Activated CD8-positive, alpha-beta memory T cell treated with anti-CD3 and anti-CD28 coated beads, Interleukin-2, amount 50 U/mL, for 24 hours (primary cell): ENCODE results near the gene TSPO.
A peak's percentile ranks its signal among the peaks of the same experiment; 100 is the strongest.

Experiments
- DNase-seq: peaks from one replicate; pipeline ENCODE4 v3.0.0-alpha.2; 2020; ENCODE audit errors: extremely low read depth

The TSPO gene

DNA sequence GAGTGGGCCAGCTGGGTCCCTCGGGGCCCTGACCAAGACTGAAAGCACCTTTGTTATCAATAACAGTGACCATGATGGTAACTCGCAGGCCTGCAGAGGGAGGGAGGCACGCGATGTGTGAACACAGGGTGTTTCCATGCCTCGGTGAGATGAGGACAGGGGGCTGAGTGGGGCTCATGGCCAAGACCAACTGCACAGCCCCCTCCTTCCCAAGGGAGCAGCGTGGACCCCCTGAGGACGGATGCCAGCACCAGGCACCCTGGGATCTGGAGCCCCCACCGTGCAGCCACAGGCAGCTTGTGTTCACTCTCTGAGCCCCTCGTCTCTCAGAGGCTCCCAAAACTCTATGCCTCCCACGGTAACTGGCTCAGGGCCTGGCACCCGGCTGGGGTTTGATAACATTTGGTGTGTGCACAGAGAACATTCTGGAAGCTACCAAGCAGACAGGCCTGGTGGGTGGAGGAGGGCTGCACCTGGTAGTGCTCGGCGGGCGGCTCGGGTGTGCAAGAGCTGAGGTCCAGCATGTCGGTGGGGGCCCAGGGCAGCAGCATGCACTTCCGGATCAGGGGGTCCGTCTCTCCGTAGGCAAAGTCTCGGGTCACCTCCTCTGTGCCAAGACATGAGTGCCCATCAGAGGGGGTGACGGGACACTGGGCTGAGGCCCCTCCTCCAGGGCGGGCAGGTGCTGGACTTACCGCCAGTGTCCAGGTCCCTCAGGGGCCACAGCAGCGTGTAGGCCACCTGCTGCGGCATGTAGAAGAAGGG, 28.0 kb downstream of the TSPO start:
- no peak for DNase-seq

DNA sequence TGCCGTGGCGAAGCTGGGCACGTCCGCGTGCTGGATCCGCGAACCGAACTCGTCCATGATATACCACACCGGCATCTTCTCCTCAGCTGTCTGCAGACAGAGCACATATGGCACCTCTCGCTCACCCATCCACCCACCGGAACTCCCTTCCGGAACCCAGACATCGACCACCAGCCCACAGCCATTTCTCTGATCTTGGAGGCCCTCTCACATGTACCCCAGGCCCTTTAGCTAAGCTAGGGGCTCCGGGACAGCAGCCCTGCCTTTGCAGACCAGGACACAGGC, 28.5 kb downstream of the TSPO start:
- DNase-seq: no peak

DNA sequence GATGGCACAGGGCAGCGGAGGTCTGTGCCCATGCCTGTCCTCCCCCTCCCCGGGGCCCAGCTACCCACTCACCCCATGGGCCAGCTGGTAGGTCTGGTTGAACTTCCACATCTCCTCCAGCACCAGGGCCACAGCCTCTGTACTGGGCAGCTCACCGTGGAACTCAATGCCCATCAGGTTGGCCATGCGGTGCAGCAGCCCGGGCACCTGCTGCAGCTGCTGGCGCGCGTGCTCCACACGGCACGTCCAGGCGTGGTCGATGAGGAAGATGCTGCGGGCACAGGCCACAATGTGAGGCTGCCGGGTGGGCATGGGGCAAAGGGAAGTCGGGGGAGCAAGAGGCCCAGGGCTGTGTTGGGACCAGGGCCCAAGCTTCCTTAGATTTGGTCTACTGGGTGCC, 29.3 kb downstream of the TSPO start:
- no peak for DNase-seq

DNA sequence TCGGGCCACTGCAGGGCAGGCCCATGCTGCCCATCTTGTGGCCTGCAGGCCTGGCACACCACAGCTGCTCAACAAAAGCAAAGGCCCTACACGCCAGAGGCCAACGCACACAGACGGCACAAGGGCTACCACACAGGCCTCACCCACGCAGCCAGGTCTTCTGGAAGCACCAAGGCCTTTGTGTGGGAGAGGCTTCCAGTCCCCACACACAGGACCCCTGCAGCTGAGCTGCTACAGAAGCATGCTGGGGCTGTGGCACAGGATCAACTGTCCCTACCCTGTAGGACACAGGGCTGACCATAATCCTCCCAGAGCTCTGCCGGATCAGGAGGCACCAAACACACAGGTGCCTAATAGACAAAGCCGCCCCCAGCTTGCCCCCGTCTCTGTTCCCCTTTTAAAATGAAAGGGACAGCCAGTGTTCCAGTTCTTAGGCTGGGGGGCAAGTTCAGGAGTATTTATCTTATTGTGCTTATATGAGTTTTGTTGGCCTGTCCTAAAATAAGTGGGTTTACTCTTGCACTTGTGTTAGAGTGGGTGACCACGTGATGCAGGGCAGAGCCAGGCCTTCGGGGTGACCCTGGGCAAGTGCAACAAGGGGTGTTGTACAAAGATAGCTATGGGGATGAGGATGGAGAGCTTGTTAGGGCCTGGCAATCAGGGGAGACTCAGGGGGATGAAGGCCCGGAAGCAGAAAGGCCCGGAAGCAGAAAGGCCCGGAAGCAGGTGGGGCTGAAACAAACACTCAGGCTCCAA, 30.1 kb downstream of the TSPO start:
- no peak for DNase-seq

DNA sequence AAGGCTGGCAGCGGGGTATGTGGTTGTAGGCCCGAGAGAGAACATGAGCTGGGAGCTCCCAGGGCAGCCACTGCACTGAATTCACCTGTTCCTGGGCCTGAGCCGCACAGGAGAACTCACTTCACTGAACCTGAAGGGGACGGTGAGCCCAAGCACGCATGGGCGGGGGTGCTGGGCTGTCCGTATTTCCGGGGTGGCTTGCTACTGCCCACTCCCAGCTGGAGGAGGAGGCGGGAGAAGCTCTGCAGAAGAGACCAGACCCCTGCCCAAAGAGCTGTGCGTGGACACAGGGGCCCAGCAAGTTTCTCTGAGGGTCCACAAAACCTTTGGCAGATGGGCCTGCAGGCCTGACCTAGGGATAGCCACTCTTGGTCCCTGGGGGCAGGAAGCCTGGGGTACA, 30.8 kb downstream of the TSPO start:
- no peak for DNase-seq

DNA sequence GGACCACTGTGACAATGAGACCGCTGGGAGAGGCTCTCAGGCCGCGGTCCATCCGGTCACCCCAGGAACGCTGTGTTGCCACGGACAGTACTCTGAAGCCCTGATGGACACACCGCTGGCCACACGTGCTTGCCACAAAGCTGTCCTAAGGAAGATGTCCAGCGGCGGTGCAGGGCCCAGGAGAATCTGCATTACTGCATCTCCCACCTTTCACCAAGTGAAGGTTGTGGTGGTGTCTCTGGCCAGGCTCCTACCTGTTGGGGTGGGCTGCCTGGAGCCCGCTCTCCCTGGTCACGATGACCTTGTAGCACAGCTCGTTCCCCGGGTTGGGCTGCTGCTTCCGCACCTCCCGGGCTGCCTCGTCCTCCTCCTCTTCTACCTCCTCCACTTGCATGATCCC, 31.4 kb downstream of the TSPO start:
- DNase-seq: no peak

DNA sequence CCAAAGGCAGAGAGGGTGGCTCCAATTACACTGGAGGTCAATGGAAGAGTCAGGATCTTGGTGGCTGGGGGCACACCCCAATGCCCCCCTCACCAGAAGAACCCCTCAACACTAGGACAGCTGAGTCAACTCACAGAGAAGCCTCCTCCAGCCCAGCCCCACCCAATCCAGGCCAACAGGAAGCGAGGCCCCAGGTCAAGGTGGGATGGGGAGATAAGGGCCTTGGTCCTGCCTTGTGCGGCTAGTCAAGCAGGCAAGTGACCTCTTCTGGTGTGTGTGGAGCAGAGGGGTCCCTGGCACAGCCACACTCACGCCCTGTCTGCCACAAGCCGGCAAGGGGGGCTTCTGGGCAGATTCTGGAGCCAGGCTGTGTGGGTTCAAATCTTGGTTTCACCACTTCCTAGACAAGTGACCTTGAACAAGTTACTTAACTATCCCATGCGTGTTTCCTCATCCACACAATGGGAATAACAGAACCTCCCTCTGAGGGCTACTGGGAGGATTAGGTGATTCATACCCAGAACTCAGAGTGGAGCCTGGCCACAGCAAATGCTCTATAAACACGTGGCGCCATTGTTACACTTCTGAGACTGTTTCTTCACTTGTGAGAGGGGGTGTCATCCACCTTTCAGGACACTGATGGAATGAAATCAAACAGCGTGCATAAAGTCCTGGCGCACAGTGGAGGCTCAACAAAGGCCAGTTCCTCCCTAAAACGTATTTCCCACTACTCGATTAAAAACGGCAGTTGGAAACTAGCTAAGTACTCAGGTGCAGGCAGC, 32.3 kb downstream of the TSPO start:
- DNase-seq: no peak

DNA sequence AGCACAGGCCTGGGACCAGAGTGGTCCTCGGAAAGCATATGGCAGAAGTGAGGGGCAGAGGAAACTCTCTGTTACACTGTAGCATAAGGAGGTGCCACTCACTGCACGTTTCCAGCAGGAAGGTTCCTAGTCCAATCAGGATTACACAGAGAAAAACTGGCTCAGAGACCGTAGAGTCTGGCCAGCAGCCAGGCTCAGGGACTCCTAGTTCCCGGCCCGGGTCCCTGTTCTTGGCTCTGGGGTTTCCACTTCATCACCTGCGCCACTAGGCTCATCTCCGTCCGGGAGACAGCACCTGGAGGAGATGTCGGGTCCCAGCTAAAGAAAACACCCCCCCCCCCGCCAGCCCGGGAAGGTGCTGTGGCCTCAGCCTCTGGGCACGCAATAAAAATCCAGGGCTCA, 34.5 kb downstream of the TSPO start:
- DNase-seq: no peak

DNA sequence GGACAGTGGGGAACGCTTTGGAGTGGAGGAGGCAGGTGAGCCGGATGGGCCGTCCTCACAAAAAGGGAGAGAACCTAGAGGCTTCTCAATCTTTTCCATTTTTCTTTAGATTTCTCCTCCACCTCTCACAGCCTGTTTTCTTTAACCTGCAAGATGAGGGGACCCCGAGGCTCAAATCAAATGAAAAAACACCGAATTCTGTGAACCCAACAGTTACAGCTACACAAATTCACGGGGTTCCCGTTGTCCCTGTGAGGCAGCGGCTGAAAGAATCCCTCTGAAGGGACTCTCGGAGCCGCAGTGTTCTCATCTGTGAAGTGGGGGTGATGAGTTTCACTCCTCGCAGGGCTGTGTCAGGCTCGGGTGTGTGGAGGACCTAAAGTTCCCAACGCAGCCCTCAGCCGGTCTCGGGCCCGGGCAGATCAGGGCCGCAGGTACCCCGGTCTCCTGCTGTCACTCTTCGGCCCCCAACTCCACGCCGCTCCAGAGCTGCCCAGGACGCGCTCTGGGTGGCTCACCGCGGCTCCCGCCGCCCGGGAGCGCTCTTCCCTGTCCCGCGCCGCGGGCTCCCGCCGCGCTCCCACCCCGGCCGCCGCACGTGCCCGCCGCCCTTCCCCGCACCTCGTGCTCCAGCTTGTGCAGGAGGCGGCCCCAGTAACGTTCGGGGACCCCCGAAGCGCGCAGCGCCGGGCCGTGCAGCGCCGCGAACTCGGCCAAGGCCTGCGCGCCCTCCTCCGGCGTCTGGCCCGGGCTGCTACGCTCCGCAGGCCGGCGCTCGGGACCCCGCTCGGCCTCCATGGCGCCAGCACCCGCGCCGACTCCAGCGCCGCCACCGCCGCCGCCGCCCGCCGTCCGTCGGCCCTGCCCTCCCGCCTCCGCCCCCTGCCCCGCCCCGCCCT, 35.2 kb downstream of the TSPO start, which contains the start of gene TTLL12:
TSS of gene TTLL12 (minus strand) at position 863 of the 899 bp plus-strand sequence. CDS start at position 798, 65 bp downstream.
- no peak for DNase-seq

DNA sequence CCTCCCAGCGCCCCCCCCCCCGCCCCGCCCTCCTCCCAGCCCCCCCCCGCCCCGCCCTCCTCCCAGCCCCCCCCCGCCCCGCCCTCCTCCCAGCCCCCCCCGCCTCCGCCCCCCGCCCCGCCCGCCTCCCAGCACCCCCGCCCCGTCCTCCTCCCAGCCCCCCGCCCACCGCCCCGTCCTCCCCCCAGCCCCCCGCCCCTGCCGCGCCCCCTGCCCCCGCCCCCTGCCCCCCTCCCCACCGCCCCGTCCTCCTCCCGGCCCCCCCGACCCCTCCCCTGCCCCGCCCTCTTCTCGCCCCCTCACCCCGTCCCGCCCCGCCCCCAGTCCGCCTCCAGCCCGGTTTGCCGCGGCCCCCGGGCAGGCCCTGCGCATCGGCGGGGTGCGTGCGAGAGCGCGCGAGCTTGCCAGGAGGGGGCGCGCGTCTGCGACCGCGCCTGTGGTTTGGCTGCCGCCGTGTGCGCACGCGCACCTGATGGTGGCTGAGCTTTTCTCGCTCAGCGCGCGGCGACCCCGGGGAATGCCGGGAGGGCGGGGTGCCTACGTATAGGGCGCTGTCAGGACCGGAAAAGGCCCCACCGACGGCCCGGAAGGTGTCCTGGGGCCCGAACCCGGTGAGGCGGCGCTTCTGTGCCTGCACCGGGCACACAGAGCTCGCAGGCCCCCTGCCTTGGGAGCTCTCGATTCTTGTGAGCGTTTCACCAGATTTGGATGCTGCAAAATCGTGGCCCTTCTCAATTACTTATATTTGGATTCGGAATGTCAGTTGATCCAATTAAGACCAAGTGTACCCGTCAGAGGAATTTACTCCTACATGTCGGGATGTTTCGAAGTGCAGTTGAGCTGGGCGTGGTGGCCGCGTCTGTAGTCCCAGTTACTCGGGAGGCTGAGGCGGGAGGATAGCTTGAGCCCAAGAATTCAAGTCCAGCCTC, 36.1 kb downstream of the TSPO start:
- DNase-seq: peak; percentile 87

DNA sequence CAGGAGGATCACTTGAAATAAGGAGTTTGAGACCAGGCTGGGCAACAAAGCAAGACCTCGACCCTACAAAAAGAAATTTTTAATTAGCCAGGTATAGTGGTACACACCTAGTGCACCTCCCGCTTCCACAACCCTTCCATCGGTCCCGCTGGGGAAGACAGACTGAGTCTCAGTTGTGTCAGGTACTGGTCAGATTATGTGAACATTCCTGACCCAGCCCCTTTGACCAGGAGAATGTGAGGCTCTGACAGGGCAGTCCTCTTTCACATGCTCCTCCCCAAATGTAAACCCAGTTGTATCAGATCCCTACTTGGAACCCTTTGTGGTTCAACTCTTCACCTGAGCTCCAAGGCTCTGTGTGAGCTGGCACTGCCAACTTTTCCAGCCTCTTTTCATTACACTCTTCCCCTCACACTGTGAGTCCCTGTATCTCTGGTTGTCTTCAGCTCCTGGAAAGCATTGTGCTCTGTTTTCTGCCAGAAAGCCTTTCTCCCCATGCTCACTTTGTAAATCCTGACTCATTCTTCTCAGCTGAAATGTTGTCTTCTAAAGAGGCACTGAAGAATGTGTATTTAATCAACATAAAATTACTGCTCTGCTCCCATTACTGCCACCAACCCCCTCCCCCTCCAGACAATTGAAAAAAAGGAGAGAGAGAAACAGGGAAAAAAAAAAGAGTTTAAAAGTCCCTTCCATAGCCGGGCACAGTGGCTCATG, 37.6 kb downstream of the TSPO start:
- DNase-seq: no peak

DNA sequence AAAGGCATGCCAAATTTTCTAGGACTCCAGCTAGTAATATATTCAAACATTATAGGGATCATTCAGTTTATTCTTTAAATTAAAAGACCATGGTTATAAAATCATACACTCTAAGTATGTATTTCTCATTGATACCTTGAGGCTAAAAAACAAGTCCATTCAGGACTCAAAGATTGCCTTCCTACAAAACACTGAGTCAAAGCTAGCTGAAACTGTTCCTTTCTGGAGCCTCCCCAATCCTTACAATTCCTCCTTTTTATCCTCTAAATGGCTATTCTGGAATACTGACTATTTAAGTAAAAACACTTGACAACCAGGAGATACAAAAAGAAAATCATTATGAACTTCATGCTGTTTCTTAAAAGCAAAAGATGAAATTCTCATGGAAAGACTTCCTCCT, 40.5 kb downstream of the TSPO start:
- DNase-seq: no peak

DNA sequence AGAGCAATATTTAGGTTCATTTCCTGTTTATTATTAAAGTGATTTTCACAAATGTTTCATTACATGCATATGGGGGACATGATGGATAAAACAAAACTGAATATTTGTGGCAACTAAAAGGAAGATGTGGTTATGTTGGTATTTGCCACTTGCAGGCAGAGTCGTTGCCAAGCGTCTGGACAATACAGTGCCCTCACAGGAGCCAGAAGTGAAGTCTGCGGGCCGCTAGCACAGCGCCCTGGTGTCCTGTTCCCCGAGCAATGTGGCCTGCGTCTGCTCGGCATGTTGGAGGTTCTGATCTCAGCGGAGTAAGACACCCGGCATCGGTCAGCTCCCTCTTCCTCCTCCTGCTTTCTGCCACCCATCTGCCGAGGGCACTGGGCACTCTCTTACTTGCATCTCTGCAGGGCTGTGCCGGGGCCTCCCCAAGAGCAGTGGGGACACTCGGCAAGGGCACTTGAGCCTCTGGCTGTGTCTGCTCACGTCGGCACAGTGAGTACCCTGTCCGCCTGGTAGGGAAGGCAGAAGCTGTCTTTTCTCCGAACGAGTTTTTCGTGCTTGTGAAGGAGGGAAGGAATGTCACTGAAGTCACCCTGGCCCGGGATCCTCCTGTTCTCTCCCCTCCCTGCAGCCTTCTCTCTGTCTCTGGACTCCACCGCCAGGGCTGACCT, 46.0 kb downstream of the TSPO start:
- no peak for DNase-seq

DNA sequence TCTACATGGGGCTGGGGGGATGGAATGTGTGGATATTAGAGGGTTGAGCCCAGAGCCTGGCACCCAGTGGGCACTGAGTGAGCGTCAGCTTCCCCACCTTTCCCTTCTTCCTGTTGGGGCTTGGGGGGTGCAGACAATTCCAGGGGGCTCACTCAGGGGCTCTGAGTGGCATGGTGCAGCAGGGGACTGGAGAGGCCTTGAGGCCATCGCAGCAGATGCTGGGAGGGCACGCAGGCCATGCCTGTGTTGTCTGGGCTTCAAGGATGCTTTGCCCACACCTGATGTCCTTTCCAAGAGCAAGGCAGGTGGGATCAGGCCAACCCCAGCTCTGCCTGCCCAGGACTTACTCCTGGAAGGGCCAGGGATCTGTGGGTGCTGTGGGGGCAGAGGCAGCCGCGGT, 46.8 kb downstream of the TSPO start:
- no peak for DNase-seq

DNA sequence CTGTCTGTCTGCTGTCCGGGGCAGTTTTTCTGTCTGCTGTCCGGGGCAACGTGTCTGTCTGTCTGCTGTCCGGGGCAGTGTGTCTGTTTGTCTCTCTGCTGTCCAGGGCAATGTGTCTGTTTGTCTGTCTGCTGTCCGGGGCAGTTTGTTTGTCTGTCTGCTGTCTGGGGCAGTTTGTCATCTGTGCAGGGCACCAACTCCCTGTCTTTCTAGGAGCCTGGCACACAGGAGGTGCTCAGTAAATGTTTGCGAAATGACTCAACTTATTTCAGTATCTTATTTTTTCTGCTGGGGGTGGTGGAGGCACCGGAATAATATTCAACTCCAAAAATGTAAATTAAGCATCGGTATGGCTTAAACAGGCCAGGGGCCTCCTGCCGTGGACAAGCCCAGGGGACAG, 47.6 kb downstream of the TSPO start:
- no peak for DNase-seq

DNA sequence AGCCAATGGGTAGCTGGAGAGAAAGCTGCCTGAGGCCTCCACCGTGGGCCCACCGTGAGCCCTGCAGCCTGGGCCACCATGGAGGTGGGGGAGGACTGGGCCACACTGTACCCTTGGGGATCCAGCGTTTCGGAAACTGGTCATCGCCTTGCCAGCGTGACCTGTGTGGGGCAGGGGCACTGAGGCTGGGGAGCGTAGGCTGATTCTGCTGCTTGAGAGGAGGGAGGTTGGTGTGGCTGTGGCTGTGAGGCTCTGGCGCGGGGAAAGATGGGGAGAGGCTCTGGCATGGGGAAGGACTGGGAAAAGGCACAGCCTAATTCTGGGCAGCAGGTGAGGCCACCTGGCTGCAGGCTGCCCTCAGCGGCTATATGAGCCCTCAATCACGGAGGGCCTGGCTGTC, 48.2 kb downstream of the TSPO start:
- DNase-seq: no peak

DNA sequence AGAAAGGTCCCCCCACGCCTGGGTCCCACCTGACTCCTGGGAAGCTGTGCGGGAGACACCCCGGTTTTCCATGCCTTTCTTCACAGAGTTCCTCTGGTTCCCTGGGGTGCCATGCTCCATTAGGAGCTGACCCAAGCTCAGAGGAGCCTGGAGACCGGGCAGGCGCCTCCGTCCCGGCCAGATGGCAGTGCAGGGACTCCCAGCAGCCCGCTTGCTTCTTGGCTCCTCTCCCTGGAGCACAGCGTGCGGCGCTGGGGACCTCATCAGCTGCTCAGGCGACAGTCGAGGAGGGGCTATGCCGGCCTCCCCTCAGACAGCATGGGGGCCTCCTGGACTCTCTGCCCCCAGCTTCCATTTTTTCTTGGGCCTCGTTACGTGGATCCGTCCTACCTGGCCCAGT, 48.7 kb downstream of the TSPO start:
- no peak for DNase-seq

DNA sequence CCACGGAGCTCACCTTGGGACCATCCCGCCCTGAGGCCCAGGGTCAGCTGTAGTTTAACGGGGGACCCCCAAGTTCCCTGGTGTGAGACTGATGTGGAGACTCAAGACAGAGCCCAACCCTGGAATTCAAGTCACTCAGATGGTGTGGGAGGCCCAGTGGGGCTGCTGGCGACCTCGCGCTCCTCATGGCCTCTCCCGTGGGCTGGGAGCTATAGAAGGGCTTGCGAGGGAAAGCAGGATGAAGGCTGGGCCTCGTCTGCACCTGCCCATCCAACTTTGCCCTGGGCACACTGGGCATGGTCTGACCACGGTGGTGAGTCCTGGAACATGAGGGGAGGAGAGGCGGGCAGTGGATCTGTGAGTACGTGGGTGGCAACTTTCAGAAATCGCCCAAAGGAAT, 49.2 kb downstream of the TSPO start:
- DNase-seq: no peak

DNA sequence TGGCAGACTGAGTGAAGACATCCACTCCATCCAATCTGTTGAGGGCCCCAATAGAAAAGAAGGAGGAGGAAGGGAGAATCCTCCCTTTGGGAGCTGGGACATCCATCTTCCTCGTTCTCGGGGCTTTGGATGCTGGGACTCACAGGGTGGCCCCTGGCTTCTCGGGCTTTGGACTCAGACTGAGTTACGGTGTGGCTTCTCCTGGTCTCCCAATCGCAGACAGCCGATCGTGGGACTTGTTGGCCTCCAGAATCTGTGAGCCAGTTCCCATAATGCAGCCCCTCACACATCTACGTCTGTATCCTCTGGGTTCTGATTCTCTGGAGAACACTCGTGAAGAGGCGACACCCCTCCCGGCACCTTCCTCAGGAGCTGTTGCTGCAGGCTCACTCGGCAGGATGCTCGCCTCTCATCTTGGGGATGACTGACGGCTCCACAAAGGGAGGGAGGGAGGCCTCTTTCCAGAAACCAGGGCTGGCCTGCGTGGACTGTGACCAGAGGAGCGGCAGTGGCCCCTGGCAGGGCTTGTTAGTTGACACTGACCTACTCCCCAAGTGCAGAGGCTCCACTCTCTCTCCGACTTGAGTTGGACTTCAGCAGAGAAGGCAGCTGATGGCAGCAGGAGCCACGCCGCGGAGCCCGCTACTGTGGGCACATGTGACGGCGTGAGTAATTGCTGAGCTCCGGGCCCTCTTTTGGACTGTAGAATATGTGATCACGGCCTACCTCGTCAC, 50.3 kb downstream of the TSPO start:
- no peak for DNase-seq
